ENCODE results near the gene LINC00305.

The LINC00305 gene

DNA sequence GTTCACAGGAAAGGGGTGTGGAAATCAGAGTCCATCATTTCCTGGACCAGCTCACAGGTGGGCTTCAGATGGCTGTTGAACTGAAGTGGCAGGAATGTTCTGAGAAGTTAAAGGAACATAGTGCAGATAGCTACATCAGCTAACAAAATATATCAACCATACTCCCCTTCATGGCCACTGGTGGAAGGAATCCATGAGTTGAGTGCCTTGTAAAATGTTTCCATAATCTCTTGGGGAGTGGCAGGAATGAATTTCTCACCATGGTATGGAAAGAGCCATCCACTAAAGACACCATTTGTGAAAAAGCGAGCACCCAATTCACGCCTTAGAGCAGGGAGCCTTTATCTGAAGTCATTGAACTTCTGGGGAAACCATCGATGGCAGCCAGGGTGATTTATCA, at the start of gene LINC00305:
LINC00305 (minus strand) TSS at position 101 of the 400 bp plus-strand sequence.
- ATAC-seq (replicated peaks), result no peak
- Mint-ChIP-seq H3K27ac (no peak within 1 kb of the TSS), H3K4me1 (no peaks in the 10 kb centered on the region), H3K9me3 (no peaks in the 10 kb centered on the region), H3K4me3 (no peak within 1 kb of the TSS), H3K27me3 (peaks cover 0 to 7% of the 10 kb centered on the region in 2 donors), H3K36me3 (no peaks in the 10 kb centered on the region)
- DNase-seq, result no peak

DNA sequence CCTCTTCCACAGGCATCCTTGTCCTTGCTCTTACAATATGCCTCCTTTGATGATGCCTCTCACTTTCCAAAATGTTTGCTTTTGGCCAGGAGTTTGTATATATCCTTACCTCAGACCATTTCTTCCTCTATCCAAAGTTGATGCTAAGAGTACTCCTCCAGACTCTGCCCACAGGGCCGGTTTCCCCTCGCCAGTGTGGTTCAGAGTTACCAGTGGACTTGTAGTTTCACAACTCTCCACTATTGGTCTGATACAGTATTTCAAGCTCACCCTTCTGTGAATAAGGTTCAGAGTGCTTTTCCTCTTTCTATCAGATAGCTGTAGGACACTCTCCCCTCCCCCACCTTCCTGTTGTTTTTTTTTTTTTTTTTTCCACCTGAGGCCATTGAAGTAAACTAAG, 42.2 kb upstream of the LINC00305 start:
- Mint-ChIP-seq H3K4me3 (no peak overlapping the region), H3K4me1 (no peaks in the 10 kb centered on the region), H3K9me3 (no peaks in the 10 kb centered on the region), H3K27me3 (peaks cover 0 to 9% of the 10 kb centered on the region in 2 donors), H3K36me3 (no peaks in the 10 kb centered on the region), H3K27ac (no peak overlapping the region)
- DNase-seq (no peak), ATAC-seq (replicated peaks) (no peak)

DNA sequence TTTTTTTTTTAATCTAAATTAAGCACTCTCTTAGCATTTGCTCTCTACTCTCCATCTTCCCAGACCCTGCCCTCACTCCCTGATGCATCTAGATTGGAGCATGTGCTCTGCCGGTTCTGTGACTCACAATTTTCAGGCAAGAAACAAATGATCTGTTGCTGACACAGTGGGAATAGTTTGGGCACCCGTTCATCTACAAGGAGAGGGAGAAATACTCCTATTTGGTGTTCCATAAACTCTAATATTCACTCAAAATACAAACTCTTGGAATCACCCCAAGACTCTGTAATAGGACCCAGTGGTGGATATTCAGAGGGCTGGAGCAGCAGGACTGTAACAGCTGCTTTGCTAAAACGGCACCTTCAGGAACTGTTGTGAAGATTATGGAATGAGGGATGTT, 37.1 kb upstream of the LINC00305 start:
- Mint-ChIP-seq H3K9me3 (no peaks in the 10 kb centered on the region), H3K4me3 (no peak overlapping the region), H3K36me3 (no peaks in the 10 kb centered on the region), H3K27me3 (peaks cover 5 to 9% of the 10 kb centered on the region in 2 donors), H3K4me1 (no peaks in the 10 kb centered on the region), H3K27ac (no peak overlapping the region)
- ATAC-seq (replicated peaks) (no peak), DNase-seq (no peak)

DNA sequence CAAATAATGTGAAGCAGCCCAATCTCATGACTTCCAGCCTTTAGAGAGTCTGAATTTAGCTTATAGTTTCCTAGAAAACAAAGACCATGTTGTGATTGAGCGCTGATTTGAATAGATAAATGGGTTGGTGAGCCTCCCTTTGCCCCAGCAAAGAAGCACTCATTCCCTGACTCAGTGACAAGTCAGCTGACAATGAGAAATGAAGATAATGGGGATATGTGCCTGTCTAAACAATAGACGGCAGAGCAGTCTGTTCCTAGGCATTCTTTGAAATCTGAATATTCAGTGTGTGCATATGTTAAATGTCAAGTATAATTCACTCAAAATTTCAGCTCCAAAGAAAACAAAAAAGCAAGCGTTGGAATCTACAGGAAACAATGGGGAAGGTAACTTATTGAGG, 34.8 kb upstream of the LINC00305 start:
- peaks cover 6 to 9% of the 10 kb centered on the region in 2 donors for H3K27me3 Mint-ChIP-seq
- no peak for ATAC-seq (replicated peaks)
- H3K9me3 Mint-ChIP-seq, result no peaks in the 10 kb centered on the region
- no peak overlapping the region for H3K27ac Mint-ChIP-seq
- no peaks in the 10 kb centered on the region for H3K4me1 Mint-ChIP-seq
- no peak for DNase-seq
- H3K36me3 Mint-ChIP-seq, result no peaks in the 10 kb centered on the region
- no peak overlapping the region for H3K4me3 Mint-ChIP-seq

DNA sequence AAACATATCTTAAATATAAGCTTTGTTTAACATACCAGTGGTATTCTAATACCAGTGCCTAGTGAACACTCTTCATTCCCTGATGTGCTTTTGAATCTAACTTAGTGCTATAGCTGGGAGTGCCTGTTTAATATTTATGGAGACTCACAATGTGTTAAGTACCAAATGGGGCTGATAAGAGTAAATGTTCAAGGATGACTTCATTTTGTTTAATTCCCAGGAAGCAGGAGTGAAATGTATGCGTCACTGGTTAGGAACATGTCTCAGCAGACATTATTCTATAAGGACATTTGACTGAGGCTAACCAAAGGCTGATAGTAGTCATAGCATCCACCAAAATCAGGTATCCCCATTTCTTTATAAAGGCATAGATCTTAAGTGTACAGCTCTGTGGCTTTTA, 31.7 kb upstream of the LINC00305 start:
- no peaks in the 10 kb centered on the region for H3K4me1 Mint-ChIP-seq
- H3K27ac Mint-ChIP-seq, result no peak overlapping the region
- peaks cover 0 to 6% of the 10 kb centered on the region in 2 donors for H3K27me3 Mint-ChIP-seq
- H3K4me3 Mint-ChIP-seq, result no peak overlapping the region
- H3K9me3 Mint-ChIP-seq, result no peaks in the 10 kb centered on the region
- DNase-seq (no peak), ATAC-seq (replicated peaks) (no peak)
- no peaks in the 10 kb centered on the region for H3K36me3 Mint-ChIP-seq

DNA sequence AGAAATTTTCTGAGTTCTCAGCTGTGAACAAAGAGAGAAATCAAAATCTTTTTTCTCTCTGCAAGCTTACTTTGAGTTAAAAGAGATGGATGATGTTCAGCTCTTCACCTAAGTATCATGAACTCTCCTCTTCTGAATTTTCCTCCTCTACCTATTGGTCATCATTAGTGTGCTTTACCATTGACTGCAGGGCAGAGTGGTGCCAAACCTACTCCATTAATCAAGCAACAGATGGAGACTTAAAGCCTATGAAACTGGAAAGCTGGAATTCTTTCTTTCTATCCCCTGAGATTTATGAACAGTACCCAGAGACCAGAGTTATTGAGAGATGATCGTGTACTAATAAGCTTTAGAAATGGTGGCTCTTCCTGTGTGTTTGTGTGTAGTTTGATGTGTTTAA, 31.3 kb upstream of the LINC00305 start:
- H3K9me3 Mint-ChIP-seq, result no peaks in the 10 kb centered on the region
- H3K4me3 Mint-ChIP-seq, result no peak overlapping the region
- DNase-seq (no peak), ATAC-seq (replicated peaks) (no peak)
- H3K36me3 Mint-ChIP-seq, result no peaks in the 10 kb centered on the region
- H3K4me1 Mint-ChIP-seq, result no peaks in the 10 kb centered on the region
- H3K27me3 Mint-ChIP-seq, result peaks cover 0 to 6% of the 10 kb centered on the region in 2 donors
- H3K27ac Mint-ChIP-seq, result no peak overlapping the region

DNA sequence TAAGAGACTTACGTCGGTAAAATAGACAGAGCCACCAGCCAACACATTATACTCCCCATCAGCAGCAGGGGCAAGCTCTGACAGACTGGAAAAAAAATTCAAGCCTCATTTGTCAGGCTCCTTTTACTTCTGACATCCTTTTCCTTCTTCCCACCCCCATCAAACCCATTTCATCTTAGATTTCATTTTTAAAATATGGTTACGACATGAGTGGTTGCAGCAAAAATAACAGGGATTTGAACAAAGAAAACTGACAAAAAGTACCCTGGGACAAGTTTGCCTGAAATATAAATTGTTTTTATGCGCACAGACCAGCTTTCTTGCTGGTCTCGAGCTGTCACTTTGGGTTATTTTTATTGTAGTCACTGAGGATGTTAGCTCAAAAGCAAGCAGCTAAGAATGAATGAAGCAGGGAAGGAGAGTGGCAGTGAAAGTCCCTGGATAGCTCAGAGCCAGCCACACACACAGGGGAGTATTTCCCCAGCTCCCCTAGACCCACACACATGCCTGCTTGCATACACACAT, 30.7 kb upstream of the LINC00305 start:
- Mint-ChIP-seq H3K4me1 (no peaks in the 10 kb centered on the region), H3K36me3 (no peaks in the 10 kb centered on the region), H3K27me3 (peaks cover 0 to 6% of the 10 kb centered on the region in 2 donors), H3K4me3 (no peak overlapping the region), H3K27ac (no peak overlapping the region), H3K9me3 (no peaks in the 10 kb centered on the region)
- DNase-seq, result no peak
- ATAC-seq (replicated peaks), result no peak

DNA sequence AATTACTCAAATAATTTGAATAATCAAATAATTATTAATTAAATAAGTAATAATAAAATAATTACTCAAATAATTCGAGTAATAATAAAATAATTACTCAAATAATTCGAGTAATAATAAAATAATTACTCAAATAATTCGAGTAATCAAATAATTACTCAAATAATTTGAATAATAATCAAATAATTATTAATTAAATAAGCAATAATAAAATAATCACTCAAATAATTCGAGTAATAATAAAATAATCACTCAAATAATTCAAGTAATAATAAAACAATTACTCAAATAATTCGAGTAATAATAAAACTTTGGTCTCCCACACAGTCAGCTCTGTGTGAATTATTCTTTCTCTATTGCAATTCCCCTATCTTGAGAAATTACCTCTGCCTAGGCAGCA, 30.0 kb upstream of the LINC00305 start:
- H3K27ac Mint-ChIP-seq, result no peak overlapping the region
- H3K9me3 Mint-ChIP-seq, result no peaks in the 10 kb centered on the region
- no peaks in the 10 kb centered on the region for H3K36me3 Mint-ChIP-seq
- DNase-seq (no peak), ATAC-seq (replicated peaks) (no peak)
- H3K4me1 Mint-ChIP-seq, result no peaks in the 10 kb centered on the region
- peaks cover 0 to 6% of the 10 kb centered on the region in 2 donors for H3K27me3 Mint-ChIP-seq
- no peak overlapping the region for H3K4me3 Mint-ChIP-seq

DNA sequence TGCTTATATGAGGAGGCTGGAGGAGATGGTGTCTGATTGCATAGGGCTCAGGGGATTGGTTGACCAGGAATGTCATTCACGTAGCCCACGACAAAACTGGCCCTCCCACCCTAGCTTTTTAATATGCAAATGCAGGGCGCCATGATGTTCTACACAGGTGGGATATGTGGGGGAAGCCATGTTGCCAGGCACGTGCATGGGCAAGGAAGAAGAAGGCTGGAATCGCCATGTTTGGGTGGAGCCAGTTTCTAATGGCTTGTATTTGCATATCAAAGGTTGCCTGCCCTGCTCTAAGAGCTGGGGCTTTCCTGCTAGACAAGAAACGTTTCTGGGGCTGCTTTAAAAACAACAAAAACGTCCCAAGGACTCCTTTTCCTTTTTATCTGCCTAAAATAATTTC, 26.5 kb upstream of the LINC00305 start:
- no peak for ATAC-seq (replicated peaks)
- H3K4me1 Mint-ChIP-seq, result no peaks in the 10 kb centered on the region
- DNase-seq, result no peak
- no peak overlapping the region for H3K4me3 Mint-ChIP-seq
- peaks cover 0 to 2% of the 10 kb centered on the region in 2 donors for H3K9me3 Mint-ChIP-seq
- H3K27me3 Mint-ChIP-seq, result no peaks in the 10 kb centered on the region
- H3K27ac Mint-ChIP-seq, result no peak overlapping the region
- H3K36me3 Mint-ChIP-seq, result no peaks in the 10 kb centered on the region

DNA sequence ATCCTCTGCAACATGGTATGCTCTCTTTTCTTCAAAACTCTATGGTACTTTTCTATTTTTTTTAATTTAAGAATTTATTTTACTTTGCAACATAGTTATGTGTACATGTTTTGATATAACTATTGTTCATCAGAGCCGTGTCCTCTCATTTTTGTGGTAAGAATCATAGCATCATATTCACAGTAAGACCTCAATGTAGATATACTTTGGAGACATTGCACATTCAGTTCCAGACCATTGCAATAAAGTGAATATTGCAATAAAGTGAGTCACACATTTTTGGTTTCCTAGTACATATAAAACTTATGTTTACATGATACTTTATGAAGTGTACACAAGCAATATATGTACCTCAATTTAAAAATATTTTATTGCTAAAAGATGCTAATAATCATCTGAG, 22.7 kb upstream of the LINC00305 start:
- no peak for DNase-seq
- ATAC-seq (replicated peaks), result no peak
- Mint-ChIP-seq H3K27ac (no peak overlapping the region), H3K4me1 (no peaks in the 10 kb centered on the region), H3K36me3 (no peaks in the 10 kb centered on the region), H3K27me3 (peaks cover 0 to 5% of the 10 kb centered on the region in 2 donors), H3K9me3 (peaks cover 0 to 4% of the 10 kb centered on the region in 2 donors), H3K4me3 (no peak overlapping the region)

DNA sequence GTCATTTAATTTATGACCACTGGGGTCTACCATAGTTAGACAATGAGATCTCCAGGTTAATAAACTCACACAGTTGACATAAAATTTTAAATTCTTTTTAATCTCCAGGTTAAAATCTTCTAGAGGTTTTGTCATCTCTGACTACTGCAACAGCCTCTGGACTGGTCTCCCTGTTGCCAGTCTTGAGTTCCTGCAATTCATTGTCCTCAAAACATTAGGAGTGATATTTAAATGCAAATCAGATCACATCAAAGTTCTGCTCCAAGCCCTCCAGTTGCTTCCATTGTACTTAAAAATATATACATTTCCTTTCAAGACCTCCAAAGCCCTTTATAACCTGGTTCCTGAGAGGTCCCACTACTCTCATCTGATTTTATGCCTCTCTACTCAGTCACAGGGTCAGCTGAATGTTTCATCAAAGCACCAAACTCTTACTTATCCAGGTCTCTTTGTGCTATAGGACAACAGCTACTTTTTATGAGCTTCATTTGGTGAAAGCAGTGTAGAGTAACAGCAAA, 18.6 kb upstream of the LINC00305 start:
- Mint-ChIP-seq H3K27ac (no peak overlapping the region), H3K27me3 (peaks cover 0 to 5% of the 10 kb centered on the region in 2 donors), H3K36me3 (no peaks in the 10 kb centered on the region), H3K9me3 (peaks cover 0 to 2% of the 10 kb centered on the region in 2 donors), H3K4me1 (no peaks in the 10 kb centered on the region), H3K4me3 (no peak overlapping the region)
- ATAC-seq (replicated peaks) (no peak), DNase-seq (no peak)

DNA sequence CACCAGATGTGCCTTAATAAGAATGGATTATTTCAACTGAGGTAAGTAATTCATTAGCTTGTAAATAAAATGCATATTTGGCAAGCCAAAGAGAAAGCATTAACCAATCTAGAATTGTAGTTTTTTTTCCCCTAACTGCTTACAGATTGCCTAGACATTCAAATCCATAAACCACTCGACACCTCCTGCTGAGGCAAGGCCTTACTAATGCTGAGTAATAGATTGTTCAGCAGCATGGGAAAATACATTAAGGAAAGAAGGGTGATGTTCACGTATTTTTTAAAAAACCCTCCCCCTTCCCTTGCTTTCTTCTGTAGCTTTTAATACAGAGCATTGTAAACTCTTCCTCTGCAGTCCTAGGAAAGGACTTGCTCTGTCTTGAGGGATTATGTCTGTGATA, 17.0 kb upstream of the LINC00305 start:
- Mint-ChIP-seq H3K36me3 (no peaks in the 10 kb centered on the region), H3K4me1 (no peaks in the 10 kb centered on the region), H3K27me3 (peaks cover 0 to 5% of the 10 kb centered on the region in 2 donors), H3K27ac (no peak overlapping the region), H3K9me3 (peaks cover 0 to 2% of the 10 kb centered on the region in 2 donors), H3K4me3 (no peak overlapping the region)
- DNase-seq (no peak), ATAC-seq (replicated peaks) (no peak)

DNA sequence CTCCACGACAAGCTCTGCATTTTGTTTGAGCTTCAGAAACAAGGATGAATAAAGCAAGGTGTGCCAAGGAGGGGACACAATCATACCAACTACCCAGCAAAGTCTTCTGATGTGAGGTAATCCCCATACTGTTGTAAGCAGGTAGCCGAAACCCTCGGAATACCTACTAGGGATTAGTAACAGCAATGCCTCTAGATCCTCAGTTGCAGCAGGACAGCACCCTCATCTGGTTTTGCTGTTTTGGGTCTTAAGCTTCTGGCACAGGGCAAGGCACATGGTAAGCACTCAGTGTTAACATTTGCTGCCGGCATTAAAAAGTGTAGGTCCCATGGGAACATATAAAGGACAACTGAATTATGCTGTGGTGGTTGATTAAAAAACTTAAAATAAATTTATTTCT, 16.0 kb upstream of the LINC00305 start:
- peaks cover 0 to 2% of the 10 kb centered on the region in 2 donors for H3K9me3 Mint-ChIP-seq
- peaks cover 0 to 5% of the 10 kb centered on the region in 2 donors for H3K27me3 Mint-ChIP-seq
- no peak overlapping the region for H3K27ac Mint-ChIP-seq
- ATAC-seq (replicated peaks) (no peak), DNase-seq (no peak)
- H3K36me3 Mint-ChIP-seq, result no peaks in the 10 kb centered on the region
- H3K4me1 Mint-ChIP-seq, result no peaks in the 10 kb centered on the region
- H3K4me3 Mint-ChIP-seq, result no peak overlapping the region

DNA sequence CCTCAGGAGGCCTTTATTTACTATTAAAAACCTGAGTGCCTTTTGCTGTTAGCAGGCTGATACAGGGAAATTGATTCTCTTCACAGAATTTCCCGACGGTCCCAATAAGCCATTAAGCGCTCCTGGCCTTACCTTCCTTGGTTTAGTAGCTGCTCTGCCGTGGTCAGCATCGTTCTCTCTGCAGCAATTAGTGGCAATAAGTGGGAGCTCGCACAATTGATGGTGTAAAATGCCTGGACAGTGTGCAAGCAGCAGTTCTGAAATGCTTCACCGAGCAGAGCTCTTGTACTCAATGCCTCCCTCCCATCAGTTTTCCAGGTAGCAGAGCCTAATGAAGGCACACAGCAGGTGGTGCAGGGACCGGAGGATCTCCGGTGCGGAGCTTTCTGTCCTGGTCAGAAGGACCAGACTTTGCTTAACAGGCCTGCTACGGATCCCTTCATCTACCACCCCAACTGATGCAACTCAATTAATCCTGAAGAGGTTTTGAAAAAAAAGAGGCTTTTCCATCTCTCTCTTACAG, 1.1 kb upstream of the LINC00305 start:
- H3K4me3 Mint-ChIP-seq, result no peak overlapping the region
- no peaks in the 10 kb centered on the region for H3K9me3 Mint-ChIP-seq
- H3K27me3 Mint-ChIP-seq, result peaks cover 0 to 7% of the 10 kb centered on the region in 2 donors
- DNase-seq, result no peak
- H3K4me1 Mint-ChIP-seq, result no peaks in the 10 kb centered on the region
- H3K36me3 Mint-ChIP-seq, result no peaks in the 10 kb centered on the region
- no peak for ATAC-seq (replicated peaks)
- no peak overlapping the region for H3K27ac Mint-ChIP-seq

DNA sequence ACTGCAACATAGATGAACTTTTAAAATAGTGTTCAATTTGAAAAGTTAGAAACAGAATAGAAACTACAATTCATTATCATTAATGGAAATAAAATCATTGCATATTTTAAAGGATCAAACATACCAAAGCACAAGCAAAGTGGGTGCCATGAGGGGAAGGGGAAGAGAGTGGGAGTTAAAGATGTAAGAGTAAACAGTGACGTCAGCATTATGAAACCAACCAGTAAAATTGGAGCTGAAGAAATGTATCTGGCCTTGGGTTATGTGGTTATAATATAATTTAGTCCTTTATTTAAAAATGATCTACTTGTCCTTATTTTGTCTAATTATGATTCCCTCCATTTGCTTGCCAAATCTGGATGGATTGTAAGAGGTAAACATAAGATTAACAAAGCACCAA, 6.0 kb downstream of the LINC00305 start:
- Mint-ChIP-seq H3K4me3 (no peak overlapping the region), H3K4me1 (no peaks in the 10 kb centered on the region), H3K27me3 (peaks cover 0 to 10% of the 10 kb centered on the region in 2 donors), H3K27ac (no peak overlapping the region), H3K9me3 (no peaks in the 10 kb centered on the region), H3K36me3 (no peaks in the 10 kb centered on the region)
- no peak for ATAC-seq (replicated peaks)
- no peak for DNase-seq

Data from stimulated activated naive B cell treated with anti-CD40 and anti-IgM and Interleukin-4, amounts not matched to agents 10 μg/mL and 1 μg/mL and 100 μg/mL, for 72 hours (primary cell).